GM23248 (cell line): ENCODE measurements around the gene YIPF1. TPM values are rescaled to one million over a fixed set of nuclear protein-coding genes. Genes with fewer than 3 reads are reported as not detected.

Experiments used
- DNase-seq: peaks from one replicate; pipeline ENCODE4 v3.0.0-alpha.2; 2015
- H2AFZ ChIP-seq: fragments of 200-600 bp; sonication (generic); 2 replicates; pipeline ENCODE4 v1.6.1; 2016; ENCODE audit warnings: antibody characterized with exemption
- H3F3A ChIP-seq: fragments of 200-600 bp; sonication (generic); 2 replicates; pipeline ENCODE4 v1.6.1; 2016; ENCODE audit warnings: mild to moderate bottlenecking, antibody characterized with exemption, mixed run types; ENCODE audit not compliant: insufficient read depth
- H3K27ac ChIP-seq: fragments of 200-600 bp; sonication (generic); 2 replicates; pipeline ENCODE4 v1.5.1; 2016; ENCODE audit warnings: mild to moderate bottlenecking
- H3K27me3 ChIP-seq: fragments of 200-600 bp; sonication (generic); replicated peaks from 2 replicates; pipeline ENCODE4 v1.6.1; 2016; ENCODE audit warnings: mild to moderate bottlenecking; ENCODE audit not compliant: insufficient read depth
- H3K36me3 ChIP-seq: fragments of 200-600 bp; sonication (generic); 2 replicates; pipeline ENCODE4 v1.6.1; 2016; ENCODE audit warnings: low read depth, mild to moderate bottlenecking
- H3K4me1 ChIP-seq: fragments of 200-600 bp; sonication (generic); 2 replicates; pipeline ENCODE4 v1.6.1; 2016; ENCODE audit warnings: mild to moderate bottlenecking; ENCODE audit not compliant: insufficient read depth
- H3K4me2 ChIP-seq: fragments of 200-600 bp; sonication (generic); one replicate; pipeline ENCODE4 v1.6.1; 2016; ENCODE audit warnings: mild to moderate bottlenecking; ENCODE audit not compliant: unreplicated experiment
- H3K4me3 ChIP-seq: fragments of 200-600 bp; sonication (generic); 2 replicates; pipeline ENCODE4 v1.5.1; 2016; ENCODE audit warnings: mild to moderate bottlenecking
- H3K79me2 ChIP-seq: fragments of 200-600 bp; sonication (generic); 2 replicates; pipeline ENCODE4 v1.6.1; 2016; ENCODE audit warnings: mild to moderate bottlenecking; ENCODE audit not compliant: insufficient read depth
- H3K9ac ChIP-seq: fragments of 200-600 bp; sonication (generic); 2 replicates; pipeline ENCODE4 v1.6.1; 2016; ENCODE audit warnings: mild to moderate bottlenecking
- H3K9me2 ChIP-seq: fragments of 200-600 bp; sonication (generic); 2 replicates; pipeline ENCODE4 v1.6.1; 2016; ENCODE audit warnings: mixed run types, mild to moderate bottlenecking, moderate library complexity; ENCODE audit not compliant: insufficient read depth
- H3K9me3 ChIP-seq: fragments of 200-600 bp; sonication (generic); one replicate; pipeline ENCODE4 v1.6.1; 2017; ENCODE audit warnings: low read depth
- H4K20me1 ChIP-seq: fragments of 200-600 bp; sonication (generic); 2 replicates; pipeline ENCODE4 v1.6.0; 2016; ENCODE audit not compliant: insufficient read depth
- EZH2 ChIP-seq: fragments of 200-600 bp; sonication (generic); IDR thresholded peaks from 2 replicates; pipeline ENCODE4 v1.6.1; 2018; ENCODE audit warnings: antibody characterized with exemption, mild to moderate bottlenecking; ENCODE audit not compliant: insufficient read depth, poor library complexity, severe bottlenecking
- EZH2phosphoT487 ChIP-seq: fragments of 200-600 bp; sonication (generic); IDR thresholded peaks from 2 replicates; pipeline ENCODE4 v1.6.1; 2018; ENCODE audit warnings: antibody characterized with exemption, moderate library complexity, mild to moderate bottlenecking, low read depth; ENCODE audit not compliant: insufficient read depth
- WGBS, 2 experiments: methylation state at CpG; one replicate each; pipeline ENCODE4 v1.1.6; 2015 to 2017; ENCODE audit warnings: low lambda C conversion rate in 2 of 2, low coverage in 1 of 2; ENCODE audit errors: missing lambda C conversion rate in 2 of 2; 5-methylcytosine and 5-hydroxymethylcytosine counted together
- in situ Hi-C: fragments of 300-500 bp; cut with MboI; formaldehyde crosslinking; loops from 2 replicates; pipeline ENCODE4 v1.15.0; 2020
- polyA plus RNA-seq: library from polyadenylated mRNA; unstranded; fragments of >200 nt; fragmentation: Nextera tagmentation; extraction: Ambion mirVana; gene quantifications from 2 replicates; pipeline ENCODE4 v1.2.1, GENCODE V29; 2016
- small RNA-seq: library from RNA; depleted of rRNA; stranded (forward); fragments of <200 nt; gene quantifications from one replicate; pipeline ENCODE3, GENCODE V24; 2014; ENCODE audit warnings: low read depth, low replicate concordance
- total RNA-seq: library from RNA; depleted of rRNA; stranded (reverse); fragments of >200 nt; shearing (Covaris generic); gene quantifications from 2 replicates; pipeline ENCODE4 v1.2.3, GENCODE V29; 2014; rRNA removed

YIPF1 gene
- total and polyA plus RNA-seq, 2 experiments from 2014 or later, result 21.0 to 23.4 TPM

DNA sequence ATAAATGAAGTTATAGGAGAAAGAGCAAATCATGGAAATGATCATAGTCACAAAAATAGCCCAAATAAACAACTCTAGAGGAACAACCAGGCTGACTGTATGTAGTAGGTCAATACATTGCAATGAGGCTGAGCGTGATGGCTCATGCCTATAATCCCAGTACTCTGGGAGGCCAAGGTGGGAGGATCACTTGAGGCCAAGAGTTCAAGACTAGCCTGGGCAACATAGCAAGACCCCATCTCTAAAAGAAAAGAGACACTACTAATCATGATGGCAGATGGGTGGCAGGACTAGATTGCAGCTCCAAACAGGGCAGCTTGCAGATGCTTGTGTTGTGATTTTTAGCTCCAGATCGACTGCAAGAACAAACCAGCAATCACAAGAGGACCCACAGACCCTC is 79.1 kb downstream of the YIPF1 start:
- H3K4me2 ChIP-seq, result no peak overlapping the region
- H3K4me1 ChIP-seq, result no peaks in the 10 kb centered on the region
- no peak for DNase-seq
- H3K9me3 ChIP-seq, result no peaks in the 10 kb centered on the region
- in situ Hi-C loops, result no loop called here
- H3K27me3 ChIP-seq, result no peaks in the 10 kb centered on the region
- H3F3A ChIP-seq, result no peaks in the 10 kb centered on the region
- 92 to 93% methylated on average over 2 of the region's 2 CpGs for WGBS, 2 experiments
- H3K27ac ChIP-seq, result no peak overlapping the region
- peaks cover 5% of the 10 kb centered on the region for H3K36me3 ChIP-seq
- no peaks in the 10 kb centered on the region for H3K9me2 ChIP-seq
- no peak overlapping the region for H2AFZ ChIP-seq
- no peaks in the 10 kb centered on the region for H3K79me2 ChIP-seq
- TF ChIP-seq EZH2phosphoT487 (no peak), EZH2 (no peak)
- no peak overlapping the region for H3K9ac ChIP-seq
- no peaks in the 10 kb centered on the region for H4K20me1 ChIP-seq
- H3K4me3 ChIP-seq, result no peak overlapping the region

DNA sequence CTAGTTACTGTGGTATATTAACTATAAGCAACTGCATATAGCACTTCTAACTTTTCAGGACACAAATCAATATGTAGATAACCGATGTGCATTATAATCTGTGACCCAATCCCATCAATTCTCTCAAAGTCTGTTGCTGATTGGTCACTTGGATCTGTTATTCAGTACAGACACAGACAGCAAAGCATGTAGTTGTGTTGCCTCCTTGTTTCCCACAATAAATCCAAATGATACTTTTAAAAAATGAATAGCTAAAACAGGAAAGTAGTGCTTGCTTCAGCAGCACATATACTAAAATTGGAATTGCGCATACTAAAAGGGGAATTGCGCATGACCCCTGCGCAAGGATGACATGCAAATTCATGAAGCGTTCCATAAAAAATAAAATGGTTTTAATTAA is 79.6 kb downstream of the YIPF1 start:
- Histone ChIP-seq H2AFZ (no peak overlapping the region), H3K9ac (no peak overlapping the region), H3K79me2 (no peaks in the 10 kb centered on the region), H3K9me3 (no peaks in the 10 kb centered on the region), H3K36me3 (peaks cover 5% of the 10 kb centered on the region), H3K4me3 (no peak overlapping the region), H3K4me1 (no peaks in the 10 kb centered on the region), H3K27me3 (no peaks in the 10 kb centered on the region), H3K27ac (no peak overlapping the region), H4K20me1 (no peaks in the 10 kb centered on the region), H3K9me2 (no peaks in the 10 kb centered on the region), H3K4me2 (no peak overlapping the region), H3F3A (no peaks in the 10 kb centered on the region)
- no peak for DNase-seq
- WGBS, 2 experiments, result 95 to 97% methylated on average over 5 of the region's 5 CpGs
- in situ Hi-C loops, result no loop called here
- TF ChIP-seq EZH2phosphoT487 (no peak), EZH2 (no peak)

DNA sequence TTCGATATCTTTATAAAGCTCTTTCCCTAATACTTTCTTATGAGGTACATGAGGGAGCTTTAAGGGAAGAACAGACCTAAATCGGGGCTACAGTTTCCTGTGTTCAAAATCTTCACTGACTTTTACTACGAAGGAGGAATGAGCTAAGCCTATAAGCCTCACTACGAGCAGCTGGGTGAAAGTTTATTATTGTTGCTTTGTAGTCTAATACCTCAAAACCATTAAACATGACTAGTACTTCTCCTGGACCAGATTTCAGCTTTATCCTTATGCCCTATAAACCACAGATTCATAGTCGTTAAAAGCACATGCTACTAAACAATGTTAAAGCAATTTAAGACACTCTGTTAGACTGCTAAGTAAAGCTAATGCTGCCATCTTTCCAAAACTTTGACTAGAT is 81.7 kb downstream of the YIPF1 start:
- Histone ChIP-seq H3F3A (no peaks in the 10 kb centered on the region), H3K79me2 (no peaks in the 10 kb centered on the region), H3K4me2 (no peak overlapping the region), H3K4me3 (no peak overlapping the region), H3K27me3 (no peaks in the 10 kb centered on the region), H3K9me3 (no peaks in the 10 kb centered on the region), H3K4me1 (no peaks in the 10 kb centered on the region), H3K36me3 (peaks cover 5% of the 10 kb centered on the region; the same call in 1 of the 2 replicates), H3K9ac (no peak overlapping the region), H3K27ac (no peak overlapping the region), H4K20me1 (no peaks in the 10 kb centered on the region), H2AFZ (no peak overlapping the region), H3K9me2 (no peaks in the 10 kb centered on the region)
- in situ Hi-C loops, result no loop called here
- no peak for DNase-seq
- TF ChIP-seq EZH2phosphoT487 (no peak), EZH2 (no peak)
- 76 to 79% methylated on average over 5 of the region's 5 CpGs for WGBS, 2 experiments

DNA sequence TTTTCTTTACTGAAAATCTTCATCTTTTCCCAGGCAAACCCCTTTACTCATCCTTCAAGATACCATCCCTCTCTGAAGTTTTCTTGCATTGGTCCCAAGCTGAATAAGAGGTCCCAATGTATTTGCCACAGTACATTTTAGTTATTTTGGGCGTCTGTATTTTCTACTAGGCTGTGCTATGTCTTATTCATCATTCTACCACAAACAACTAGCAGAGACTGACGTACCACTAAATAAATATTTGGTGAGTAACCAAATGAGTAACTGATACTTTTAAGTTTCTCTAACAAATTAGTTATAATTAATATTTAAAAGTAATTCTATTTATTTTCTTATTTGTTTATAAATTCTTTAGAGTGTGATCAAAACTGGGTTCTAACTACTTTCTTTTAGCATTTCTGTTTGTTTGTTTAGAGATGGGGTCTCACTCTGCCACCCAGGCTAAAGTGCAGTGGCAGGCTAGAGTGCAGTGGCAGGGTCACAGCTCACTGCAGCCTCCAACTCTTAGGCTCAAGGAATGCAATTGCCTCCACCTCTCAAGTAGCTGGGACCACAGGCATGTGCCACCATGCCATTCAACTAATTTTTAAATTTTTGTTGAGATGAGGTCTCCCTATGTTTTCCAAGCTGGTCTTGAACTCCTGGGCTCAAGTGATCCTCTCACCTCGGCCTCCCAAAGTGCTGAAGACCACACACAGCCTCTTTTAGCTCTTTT is 84.6 kb downstream of the YIPF1 start:
- Histone ChIP-seq H3K4me2 (no peak overlapping the region), H3K9ac (no peak overlapping the region), H2AFZ (no peak overlapping the region), H3K9me2 (no peaks in the 10 kb centered on the region), H3K27me3 (no peaks in the 10 kb centered on the region), H4K20me1 (no peaks in the 10 kb centered on the region), H3K27ac (no peak overlapping the region), H3K79me2 (no peaks in the 10 kb centered on the region), H3F3A (no peaks in the 10 kb centered on the region), H3K9me3 (no peaks in the 10 kb centered on the region), H3K4me1 (no peaks in the 10 kb centered on the region), H3K36me3 (peaks cover 5% of the 10 kb centered on the region; the same call in 1 of the 2 replicates), H3K4me3 (no peak overlapping the region)
- no peak for TF ChIP-seq EZH2phosphoT487
- no peak for TF ChIP-seq EZH2
- no peak for DNase-seq
- WGBS, 2 experiments, result 91 to 94% methylated on average over 3 of the region's 3 CpGs
- in situ Hi-C loops, result no loop called here

DNA sequence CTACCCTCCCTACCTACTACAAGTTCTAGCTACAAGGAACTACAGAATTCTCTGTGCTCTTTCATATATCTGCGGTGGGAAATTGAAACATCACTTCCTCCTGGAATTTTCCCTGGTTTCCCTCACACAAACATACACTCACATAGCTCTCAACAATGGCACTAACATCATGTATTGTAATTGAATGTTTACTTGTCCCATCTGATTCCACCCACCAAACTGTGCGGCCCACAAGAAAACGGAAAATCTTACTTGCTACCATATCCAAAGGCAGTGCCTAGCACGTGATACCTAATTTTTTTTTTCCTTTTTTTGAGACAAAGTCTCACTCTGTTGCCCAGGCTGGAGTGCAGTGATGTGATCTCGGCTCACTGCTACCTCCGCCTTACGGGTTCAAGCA is 85.4 kb downstream of the YIPF1 start:
- Histone ChIP-seq H3K27me3 (no peaks in the 10 kb centered on the region), H3K27ac (no peak overlapping the region), H4K20me1 (no peaks in the 10 kb centered on the region), H2AFZ (no peak overlapping the region), H3F3A (no peaks in the 10 kb centered on the region), H3K36me3 (peaks cover 5% of the 10 kb centered on the region; the same call in 1 of the 2 replicates), H3K4me2 (no peak overlapping the region), H3K4me3 (no peak overlapping the region), H3K9me2 (no peaks in the 10 kb centered on the region), H3K9me3 (no peaks in the 10 kb centered on the region), H3K79me2 (no peaks in the 10 kb centered on the region), H3K4me1 (no peaks in the 10 kb centered on the region; the same call in 1 of the 2 replicates), H3K9ac (no peak overlapping the region)
- 97 to 100% methylated on average over 7 of the region's 7 CpGs for WGBS, 2 experiments
- in situ Hi-C loops, result no loop called here
- TF ChIP-seq EZH2, result no peak
- no peak for TF ChIP-seq EZH2phosphoT487
- DNase-seq, result no peak

Small RNA genes within 50 kb of the gene (small RNA-seq; reads per million reads assigned to genes)
- not detected for gene AL049745.1

Other genes with a start within 250 kb of the YIPF1 start
- gene GLIS1, start 150.6 kb downstream of the YIPF1 start, total RNA-seq, result 0.22 and 1.0 TPM in 2 replicates
- 0.25 and 0.61 TPM in 2 replicates for gene GLIS1, start 150.6 kb downstream of the YIPF1 start, polyA plus RNA-seq
- gene NDC1, start 51.5 kb downstream of the YIPF1 start, total RNA-seq, result 20.1 and 23.0 TPM in 2 replicates
- 8.2 and 9.1 TPM in 2 replicates for gene NDC1, start 51.5 kb downstream of the YIPF1 start, polyA plus RNA-seq
- gene DIO1, start 4.4 kb upstream of the YIPF1 start, total RNA-seq, result not detected in 2 replicates
- gene DIO1, start 4.4 kb upstream of the YIPF1 start, polyA plus RNA-seq, result not detected in 2 replicates
- gene IFT25, start 55.9 kb upstream of the YIPF1 start, total RNA-seq, result 5.3 and 18.4 TPM in 2 replicates
- gene IFT25, start 55.9 kb upstream of the YIPF1 start, polyA plus RNA-seq, result 62.5 and 65.2 TPM in 2 replicates
- gene LRRC42, start 56.6 kb upstream of the YIPF1 start, total RNA-seq, result 41.8 and 42.0 TPM in 2 replicates
- gene LRRC42, start 56.6 kb upstream of the YIPF1 start, polyA plus RNA-seq, result 44.6 and 46.9 TPM in 2 replicates
- not detected in 2 replicates for gene LDLRAD1, start 128.4 kb upstream of the YIPF1 start, total RNA-seq
- gene LDLRAD1, start 128.4 kb upstream of the YIPF1 start, polyA plus RNA-seq, result not detected in 2 replicates
- gene TMEM59, start 163.4 kb upstream of the YIPF1 start, total RNA-seq, result 425 and 470 TPM in 2 replicates
- gene TMEM59, start 163.4 kb upstream of the YIPF1 start, polyA plus RNA-seq, result 774 and 806 TPM in 2 replicates
- 1.7 and 3.2 TPM in 2 replicates for gene TCEANC2, start 163.8 kb upstream of the YIPF1 start, total RNA-seq
- gene TCEANC2, start 163.8 kb upstream of the YIPF1 start, polyA plus RNA-seq, result 4.6 and 5.9 TPM in 2 replicates